Activated CD4-positive, alpha-beta T cell treated with anti-CD3 and anti-CD28 coated beads, Interleukin-10, Interleukin-2, amounts not matched to agents 100 ng/mL and 50 ng/mL, durations not matched to agents 16 hours and 8 hours (primary cell): ENCODE results near the gene SGF29.
"Not testable (repeated sequence)": the region's sequence is repeated elsewhere in the genome, so short reads cannot be mapped to it uniquely, and the experiment has no call there.

Experiments used
- DNase-seq: peaks from one replicate; pipeline ENCODE4 v3.0.0-alpha.2; 2020

SGF29 gene

DNA sequence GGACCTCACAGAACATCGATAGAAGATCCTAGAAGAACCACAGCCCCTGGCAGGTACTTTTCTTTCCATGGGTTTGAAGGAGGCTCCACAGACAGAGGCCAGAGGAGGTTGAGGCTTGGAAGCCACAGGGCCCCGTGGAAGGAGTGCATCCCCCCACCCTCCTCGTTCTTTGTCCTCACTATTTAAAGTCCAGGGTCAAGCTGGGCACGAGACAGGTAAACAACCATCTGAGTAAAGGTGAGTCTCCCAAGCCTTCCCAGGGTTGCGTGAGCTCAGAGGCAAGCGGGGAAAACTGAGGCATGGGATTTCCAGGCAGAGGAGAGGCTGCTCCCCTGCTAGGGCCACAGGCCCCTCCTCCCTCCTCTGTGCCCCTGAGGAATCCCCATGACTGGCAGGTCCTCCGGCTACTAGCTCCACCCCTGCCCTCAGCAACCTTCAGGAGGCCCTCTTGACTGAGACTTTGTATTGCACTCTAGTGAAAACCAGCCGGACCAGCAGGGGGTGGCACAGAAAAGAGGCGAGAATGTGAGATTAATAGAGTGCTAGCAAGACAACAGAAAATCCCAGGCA lies 44.1 kb downstream of the SGF29 start:
- DNase-seq: no peak

DNA sequence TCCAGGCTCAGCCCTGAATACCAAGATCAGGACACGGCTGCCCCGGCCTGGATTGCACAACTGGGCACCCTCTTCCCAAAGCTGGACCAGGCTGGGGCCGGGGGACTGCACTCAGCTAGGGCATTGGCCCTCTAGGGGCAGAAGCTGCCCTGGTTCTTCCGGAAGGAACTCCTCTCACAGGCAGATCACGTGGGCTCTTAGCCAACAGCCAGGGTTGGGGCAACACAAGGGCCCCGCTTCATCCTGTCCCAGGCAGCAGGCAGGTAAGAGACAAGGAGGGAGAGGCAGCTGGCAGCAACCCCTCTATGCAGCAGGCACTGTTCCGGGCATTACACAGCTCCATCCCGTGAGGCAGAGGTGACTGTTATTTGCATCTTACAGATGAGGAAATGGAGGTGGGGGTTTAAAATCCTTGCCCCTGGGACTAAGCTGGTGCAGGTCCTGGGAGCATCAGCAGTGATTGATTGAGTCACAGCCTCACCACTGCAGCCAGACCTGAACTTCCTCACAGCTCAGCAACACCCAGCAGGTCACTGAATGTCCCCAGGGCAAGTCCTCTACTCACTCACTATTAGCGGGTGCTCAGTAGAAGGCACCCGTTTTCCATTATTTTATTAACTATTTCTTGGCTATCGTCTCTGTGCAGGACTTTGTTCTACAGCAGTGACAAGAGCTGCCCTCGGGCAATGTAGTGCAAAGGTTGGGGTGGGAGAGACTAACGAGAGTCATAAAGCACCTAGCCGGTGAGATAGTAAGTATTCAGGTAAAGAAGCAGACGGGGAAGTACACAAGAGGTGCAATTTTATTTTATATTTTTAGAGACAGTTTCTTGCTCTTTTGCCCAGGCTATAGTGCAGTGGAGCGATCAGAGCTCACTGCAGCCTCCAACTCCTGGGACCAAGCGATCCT lies 45.9 kb downstream of the SGF29 start:
- not testable (repeated sequence) for DNase-seq

DNA sequence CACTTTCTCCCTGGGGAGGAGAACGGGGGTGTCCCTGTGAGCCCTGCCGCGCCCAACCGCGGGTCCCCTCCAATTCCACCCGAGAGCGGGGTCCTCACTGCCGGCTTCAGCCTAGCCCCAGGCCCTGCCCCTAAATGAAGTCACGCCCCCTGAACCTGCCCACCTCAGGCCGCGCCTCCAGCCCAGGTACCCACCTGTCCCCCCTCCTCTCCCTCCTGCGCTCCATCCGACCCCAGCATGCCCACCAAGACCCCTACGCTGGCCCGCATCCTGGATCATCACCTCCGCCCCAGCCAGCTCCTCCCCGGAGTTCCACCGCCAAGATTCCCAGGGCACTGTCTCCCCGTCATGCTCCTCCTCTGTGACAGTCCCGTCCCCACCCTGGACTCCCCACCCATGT lies 47.2 kb downstream of the SGF29 start:
- not testable (repeated sequence) for DNase-seq

DNA sequence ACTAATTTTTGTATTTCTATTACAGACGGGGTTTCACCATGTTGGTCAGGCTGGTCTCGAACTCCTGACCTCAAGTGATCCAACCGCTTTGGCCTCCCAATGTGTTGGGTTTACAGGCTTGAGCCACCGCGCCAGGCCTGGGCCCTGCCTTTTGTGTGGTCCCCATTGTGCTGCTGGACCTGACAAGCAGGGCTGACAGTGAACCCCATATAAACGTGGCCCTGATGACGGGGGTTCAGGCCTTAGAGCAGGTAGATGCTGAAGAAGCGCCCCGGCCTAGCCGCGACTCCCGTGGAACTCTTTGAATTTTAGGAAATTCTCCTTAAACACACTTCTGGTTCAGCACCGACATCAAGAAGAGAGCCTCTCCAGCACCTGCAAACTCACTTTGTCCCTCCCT lies 47.9 kb downstream of the SGF29 start:
- not testable (repeated sequence) for DNase-seq

DNA sequence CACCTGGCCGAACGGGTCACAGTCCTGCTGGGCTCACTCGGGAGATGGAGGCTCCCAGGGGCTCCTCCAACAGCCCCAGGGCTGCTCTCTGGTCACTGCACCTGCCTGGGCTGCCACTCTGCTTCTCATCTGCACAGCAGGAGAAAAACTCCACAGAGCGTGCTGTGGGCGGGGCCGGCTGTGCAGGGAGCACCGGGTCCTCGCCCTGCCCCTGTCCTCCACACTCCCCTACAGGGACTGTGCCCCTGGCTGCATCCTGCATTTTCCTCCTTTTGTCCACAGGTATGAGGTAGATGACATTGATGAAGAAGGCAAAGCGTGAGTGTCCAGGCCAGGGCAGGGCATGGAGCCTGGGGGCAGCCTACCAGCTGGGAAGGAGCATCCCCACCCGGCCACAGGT lies 48.3 kb downstream of the SGF29 start:
- DNase-seq: not testable (repeated sequence)

DNA sequence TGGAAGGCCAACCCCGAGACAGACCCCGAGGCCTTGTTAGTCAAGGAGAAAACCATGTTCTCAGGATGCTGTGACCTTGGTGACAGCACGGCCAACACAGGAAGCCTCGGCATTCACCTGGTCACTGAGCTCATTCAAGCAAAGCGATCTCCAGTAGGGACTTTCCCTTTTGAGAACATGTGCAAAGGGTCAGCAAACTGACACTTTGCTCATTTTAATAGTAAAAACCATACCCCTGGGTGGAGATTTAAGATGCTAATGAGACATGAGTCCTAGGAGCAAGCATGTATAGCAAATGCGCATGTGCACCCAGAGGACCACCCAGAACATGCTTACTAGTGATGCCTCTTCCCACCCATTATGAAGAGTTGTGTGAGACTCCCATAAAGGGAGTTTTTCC lies 48.8 kb downstream of the SGF29 start:
- DNase-seq: no peak

DNA sequence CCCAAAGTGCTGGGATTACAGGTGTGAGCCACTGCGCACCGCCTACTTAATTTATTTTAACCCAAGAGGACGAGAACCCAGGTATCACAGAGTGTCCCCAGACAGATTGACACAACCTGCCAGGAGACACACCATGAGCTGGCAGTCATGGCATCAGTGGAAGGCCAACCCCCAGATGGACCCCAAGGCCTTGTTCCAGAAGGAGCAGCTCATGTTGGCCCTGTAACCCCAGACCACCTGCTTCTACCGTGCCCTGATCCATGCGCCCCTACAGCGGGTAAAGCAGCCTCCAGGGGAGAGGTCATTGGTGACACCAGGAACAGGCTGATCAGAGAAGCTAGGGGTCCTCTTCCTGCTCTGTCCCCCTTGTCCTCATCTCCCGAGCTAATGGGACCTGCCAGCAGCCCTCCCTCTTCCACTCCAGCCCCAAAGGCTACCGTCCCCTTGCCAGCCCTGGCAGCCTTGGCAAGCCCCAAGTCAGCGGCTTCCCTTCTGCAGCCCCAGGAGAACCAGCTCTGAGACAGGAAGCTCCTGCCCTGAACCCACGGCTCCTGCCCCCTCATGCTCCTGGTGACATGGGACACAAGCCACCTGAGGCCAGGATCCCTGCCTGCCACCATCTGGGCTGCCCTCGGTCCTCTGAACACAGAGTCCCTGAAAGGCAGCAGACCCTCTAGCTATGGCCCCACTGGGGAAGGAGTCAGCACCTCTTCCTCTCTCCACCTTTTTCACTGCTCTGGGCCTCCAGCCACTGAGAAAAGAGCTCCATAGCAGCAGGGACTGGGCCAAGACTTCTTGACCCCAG lies 49.9 kb downstream of the SGF29 start:
- no peak for DNase-seq

DNA sequence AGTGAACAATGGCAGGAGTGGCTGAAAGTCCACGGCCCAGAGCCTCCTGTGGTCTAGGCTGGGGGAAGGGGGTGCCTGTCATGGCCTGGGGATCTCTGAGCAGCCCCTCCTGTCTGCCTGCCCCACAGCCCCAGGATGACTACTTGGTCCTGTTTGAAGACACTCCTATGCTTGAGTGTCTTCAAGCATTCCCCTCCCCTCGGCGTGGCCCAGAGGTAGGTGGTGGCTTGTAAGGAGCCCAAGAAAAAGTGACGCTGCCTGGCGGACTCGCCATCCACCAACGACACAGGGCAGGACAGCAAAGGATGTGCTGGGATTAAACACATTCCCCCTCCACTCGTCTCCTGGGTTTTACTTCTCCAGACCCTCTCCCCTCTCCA lies 50.5 kb downstream of the SGF29 start:
- no peak for DNase-seq

DNA sequence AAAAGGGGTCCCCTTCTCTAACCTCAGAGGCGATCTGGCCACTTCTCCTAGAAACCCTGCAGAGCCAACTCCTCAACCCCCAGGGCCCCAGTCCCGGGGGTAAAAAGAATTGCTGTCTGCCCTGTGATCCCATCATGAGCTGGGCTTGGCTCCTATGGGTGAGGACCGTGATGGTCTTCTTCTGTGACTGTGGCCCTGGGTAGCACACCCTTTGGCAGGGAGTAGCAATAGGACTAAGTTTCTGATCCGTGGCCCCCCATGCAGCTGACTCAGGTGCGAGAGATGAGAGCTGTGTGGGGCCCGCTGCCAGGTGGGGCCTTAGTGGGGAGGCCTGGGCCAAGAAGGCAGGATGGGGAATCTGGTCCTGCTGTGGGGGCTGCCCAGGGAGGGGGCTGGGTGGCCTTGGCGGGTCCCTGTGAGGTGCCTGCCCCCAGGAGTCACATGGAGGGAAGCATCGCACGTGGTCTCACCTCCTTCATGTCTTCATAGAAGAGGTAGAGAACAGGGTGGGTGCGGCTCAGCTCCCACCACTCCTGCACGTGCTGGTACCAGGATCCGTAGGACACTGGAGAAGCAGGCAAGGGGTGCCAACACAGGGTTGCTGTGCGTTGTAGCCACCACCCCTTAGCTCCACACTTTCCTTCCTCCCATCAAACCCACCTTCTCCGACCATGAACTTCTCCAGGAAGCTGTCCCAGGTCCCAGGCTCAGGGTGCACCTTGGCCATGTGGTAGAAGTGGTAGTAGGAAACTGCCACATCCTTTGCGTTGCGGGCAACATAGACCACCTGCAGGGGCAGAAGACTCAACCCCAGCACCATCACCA lies 52.8 kb downstream of the SGF29 start:
- DNase-seq: no peak

DNA sequence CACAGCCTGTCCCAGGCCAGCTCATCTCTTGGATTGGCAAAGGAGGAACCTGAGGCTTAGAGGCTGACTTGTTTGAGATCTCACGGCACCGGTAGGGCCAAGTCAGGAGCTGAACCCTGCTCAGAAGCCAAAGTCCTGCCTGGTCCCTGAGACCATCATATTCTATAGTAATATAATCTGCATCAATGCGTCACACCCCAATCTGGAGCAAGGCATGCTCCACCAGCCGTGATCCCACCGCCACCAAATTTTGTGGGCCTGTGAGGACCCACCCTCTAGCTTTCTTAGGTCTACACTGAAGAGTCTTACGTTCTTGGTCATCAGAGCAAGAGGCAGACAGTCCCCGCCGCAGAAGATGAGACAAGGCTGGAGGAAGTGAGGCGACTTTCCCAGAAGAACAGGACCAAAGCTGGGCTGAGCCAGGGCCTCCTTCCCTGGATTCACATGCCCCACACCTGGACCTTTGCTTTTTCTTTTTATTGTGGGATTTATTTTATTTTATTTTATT lies 53.5 kb downstream of the SGF29 start:
- no peak for DNase-seq

DNA sequence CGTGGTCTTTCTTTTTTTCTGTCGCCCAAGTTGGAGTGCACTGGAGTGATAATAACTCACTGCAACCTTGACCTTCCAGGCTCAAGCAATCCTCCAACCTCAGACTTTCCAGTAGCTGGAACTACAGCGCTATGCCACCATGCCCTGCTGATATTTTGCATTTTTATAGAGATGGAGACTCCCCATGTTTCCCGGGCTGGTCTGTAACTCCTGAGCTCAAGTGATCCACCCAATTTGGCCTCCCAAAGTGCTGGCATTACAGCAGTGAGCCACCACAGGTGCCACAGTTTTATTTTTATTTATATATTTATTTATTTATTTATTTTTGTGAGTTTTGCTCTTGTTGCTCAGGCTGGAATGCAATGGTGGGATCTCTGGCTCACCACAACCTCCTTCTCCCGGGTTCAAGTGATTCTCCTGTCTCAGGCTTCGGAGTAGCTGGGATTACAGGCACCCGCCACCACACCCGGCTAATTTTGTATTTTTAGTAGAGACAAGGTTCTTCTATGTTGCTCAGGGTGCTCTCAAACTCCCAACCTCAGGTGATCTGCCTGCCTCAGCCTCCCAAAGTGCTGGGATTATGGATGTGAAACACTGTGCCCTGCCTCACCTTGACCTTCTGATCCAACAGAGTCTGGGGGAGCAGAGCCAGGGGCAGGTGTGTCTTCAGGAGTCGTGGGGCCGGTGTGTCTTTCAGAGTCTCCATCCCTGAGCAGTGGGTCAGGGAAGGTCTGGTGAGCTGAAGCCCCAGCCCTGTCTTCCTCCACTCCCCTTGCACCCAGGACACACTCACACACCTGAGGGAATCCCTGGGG lies 54.2 kb downstream of the SGF29 start:
- not testable (repeated sequence) for DNase-seq

DNA sequence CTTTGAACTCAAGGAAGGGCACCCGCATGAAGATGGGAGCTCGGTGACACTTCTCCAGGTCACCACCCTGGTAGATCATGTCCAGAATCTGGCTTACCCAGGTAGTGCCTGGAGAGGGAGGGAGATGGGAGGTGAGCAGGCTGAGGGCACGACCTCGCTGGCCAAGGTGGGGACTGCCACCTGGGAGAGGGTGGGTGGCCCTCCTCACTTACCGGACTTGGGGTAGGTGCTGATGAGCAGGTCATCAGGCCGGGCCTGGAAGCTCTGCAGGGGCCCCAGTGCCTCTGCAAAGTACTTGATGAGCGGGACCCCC lies 54.7 kb downstream of the SGF29 start:
- not testable (repeated sequence) for DNase-seq

DNA sequence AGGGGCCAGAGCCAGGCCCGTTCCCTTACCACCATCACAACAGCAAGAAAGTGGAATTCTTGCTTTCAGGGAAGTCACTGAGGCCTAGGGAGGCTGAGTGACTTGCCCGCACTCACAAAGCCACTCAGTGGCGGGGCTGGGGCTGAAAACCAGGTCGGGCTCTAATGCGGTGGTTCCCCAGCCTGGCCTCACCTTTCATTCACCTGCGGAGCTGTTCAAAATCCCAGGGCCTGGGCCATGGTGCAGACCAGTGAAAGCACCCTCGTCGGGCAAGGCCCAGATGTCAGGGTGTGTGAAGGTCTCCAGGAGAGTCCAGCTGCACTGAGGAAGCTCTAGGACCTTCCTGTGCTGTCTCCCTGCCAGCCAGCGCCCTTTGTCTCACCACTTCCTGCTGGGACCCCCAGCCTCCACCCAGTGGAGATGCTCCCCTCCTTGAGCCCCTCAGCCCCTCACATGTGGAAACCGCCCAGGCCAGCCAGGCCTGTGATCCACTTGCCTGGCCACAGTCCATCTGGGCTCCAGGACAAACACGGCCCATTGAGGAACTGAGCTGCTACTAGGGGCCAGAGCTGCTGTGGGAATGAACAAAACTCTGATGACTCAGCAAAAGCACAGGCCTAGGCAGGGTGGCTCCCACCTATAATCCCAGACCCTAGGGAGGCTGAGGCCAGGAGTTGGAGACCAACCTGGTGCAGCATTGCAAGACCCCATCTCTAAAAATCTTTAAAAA lies 55.3 kb downstream of the SGF29 start:
- not testable (repeated sequence) for DNase-seq

DNA sequence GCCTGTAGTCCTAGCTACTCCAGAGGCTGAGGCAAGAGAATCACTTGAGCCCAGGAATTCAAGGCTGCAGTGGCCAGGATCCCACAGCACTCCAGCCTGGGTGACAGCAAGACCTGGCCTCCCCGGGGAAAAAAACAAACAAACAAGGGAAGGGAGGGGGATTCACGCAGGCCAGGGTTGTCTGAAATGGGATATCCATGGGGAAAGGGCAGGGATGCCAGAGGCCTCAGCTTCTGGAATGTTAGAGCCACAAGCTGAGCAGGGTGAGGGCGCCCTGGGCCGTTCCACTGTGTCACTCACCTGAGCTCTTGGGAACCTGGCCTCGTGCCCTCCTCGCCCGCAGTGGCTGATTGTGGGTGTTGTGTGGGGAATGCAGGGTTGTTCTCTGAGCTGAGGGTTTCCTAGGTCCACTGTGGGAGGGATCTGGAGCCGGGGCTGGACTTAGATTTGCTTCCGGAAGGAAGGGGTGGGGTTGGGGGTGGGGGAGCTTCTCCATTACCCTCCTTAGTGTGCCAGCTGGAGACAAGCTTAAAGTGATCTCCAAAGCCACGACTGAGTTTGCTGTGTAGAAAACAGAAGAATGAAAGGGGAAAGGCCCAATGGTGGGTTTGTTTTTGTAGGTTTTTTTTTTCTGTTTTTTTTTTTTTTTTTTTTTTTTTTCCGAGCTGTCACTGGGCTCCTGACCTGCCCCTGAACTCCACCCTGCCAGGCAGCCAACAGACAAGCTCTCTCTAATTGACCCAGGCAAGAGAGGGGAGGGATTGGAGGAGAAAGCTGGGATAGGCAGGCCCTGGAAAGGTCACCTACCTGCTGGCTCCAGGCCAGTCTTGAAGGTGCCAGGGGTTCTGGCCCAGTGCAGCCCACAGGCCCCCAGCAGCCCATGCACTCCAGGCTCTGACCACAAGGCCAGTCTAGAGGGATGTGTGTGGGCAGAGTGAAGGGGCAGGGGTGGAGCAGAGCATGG lies 56.2 kb downstream of the SGF29 start, which contains the start of gene SULT1A1:
SULT1A1 (minus strand) TSS at position 414 of the 964 bp plus-strand sequence. CDS start 1,189 bp downstream, outside the sequence.
- DNase-seq: no peak

DNA sequence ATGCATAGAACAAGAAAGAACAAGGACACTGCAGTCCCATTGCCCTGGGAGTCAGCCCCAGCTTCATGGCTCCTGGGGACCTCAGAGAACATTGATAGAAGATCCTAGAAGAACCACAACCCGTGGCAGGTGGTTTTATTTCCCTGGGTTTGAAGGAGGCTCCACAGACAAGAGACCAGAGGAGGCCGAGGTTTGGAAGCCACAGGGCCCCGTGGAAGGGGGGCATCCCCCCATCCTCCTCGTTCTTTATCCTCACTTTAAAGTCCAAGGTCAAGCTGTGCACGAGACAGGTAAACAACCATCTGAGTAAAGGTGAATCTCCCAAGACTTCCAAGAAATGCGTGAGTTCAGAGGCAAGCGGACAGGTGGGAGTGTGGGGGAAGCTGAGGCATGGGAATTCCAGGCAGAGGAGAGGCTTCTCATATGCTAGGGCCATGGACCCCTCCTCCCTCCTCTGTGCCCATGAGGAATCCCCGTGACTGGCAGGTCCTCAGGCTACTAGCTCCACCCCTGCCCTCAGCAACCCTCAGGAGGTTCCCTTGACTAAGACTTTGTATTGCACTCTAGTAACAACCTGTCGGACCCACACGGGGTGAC lies 57.0 kb downstream of the SGF29 start:
- DNase-seq: no peak

DNA sequence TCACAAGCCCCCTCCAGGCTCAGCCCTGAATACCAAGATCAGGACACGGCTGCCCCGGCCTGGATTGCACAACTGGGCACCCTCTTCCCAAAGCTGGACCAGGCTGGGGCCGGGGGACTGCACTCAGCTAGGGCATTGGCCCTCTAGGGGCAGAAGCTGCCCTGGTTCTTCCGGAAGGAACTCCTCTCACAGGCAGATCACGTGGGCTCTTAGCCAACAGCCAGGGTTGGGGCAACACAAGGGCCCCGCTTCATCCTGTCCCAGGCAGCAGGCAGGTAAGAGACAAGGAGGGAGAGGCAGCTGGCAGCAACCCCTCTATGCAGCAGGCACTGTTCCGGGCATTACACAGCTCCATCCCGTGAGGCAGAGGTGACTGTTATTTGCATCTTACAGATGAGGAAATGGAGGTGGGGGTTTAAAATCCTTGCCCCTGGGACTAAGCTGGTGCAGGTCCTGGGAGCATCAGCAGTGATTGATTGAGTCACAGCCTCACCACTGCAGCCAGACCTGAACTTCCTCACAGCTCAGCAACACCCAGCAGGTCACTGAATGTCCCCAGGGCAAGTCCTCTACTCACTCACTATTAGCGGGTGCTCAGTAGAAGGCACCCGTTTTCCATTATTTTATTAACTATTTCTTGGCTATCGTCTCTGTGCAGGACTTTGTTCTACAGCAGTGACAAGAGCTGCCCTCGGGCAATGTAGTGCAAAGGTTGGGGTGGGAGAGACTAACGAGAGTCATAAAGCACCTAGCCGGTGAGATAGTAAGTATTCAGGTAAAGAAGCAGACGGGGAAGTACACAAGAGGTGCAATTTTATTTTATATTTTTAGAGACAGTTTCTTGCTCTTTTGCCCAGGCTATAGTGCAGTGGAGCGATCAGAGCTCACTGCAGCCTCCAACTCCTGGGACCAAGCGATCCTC lies 58.9 kb downstream of the SGF29 start:
- DNase-seq: not testable (repeated sequence)

DNA sequence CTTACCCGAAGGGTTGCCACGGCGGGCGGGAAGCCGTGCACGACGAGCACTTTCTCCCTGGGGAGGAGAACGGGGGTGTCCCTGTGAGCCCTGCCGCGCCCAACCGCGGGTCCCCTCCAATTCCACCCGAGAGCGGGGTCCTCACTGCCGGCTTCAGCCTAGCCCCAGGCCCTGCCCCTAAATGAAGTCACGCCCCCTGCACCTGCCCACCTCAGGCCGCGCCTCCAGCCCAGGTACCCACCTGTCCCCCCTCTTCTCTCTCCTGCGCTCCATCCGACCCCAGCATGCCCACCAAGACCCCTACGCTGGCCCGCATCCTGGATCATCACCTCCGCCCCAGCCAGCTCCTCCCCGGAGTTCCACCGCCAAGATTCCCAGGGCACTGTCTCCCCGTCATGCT lies 60.2 kb downstream of the SGF29 start:
- not testable (repeated sequence) for DNase-seq

DNA sequence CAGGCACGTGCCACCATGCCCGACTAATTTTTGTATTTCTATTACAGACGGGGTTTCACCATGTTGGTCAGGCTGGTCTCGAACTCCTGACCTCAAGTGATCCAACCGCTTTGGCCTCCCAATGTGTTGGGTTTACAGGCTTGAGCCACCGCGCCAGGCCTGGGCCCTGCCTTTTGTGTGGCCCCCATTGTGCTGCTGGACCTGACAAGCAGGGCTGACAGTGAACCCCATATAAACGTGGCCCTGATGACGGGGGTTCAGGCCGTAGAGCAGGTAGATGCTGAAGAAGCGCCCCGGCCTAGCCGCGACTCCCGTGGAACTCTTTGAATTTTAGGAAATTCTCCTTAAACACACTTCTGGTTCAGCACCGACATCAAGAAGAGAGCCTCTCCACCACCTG lies 60.8 kb downstream of the SGF29 start:
- DNase-seq: not testable (repeated sequence)
